ENCODE results near the gene PLPP3. TPM values are rescaled to one million over a fixed set of nuclear protein-coding genes. Genes with fewer than 3 reads are reported as not detected.

Gene PLPP3
- total RNA-seq, 4 donors from 2014 or later, result 76.3 to 315 (median 140) TPM

GRCh38 chr1:56526571-56527174 is 52.7 kb downstream of the PLPP3 start:
- Histone ChIP-seq H3K9me3 (no peaks in the 10 kb centered on the region), H3K27ac (peak overlapping the region in 1 of 2 donors; percentile 58), H3K27me3 (no peaks in the 10 kb centered on the region), H3K4me3 (no peak overlapping the region), H3K36me3 (peaks cover 0 to 2% of the 10 kb centered on the region in 2 donors), H3K4me1 (peaks cover 8 to 10% of the 10 kb centered on the region in 2 donors)
- DNase-seq, result no peak
- TF ChIP-seq POLR2A (IDR thresholded peaks at IDR 0.05) (no peak), CTCF (IDR thresholded peaks at IDR 0.05) (no peak)
- intact Hi-C loops (cut with DNase I; ENCODE audit: low total_unique reads), result no loop called here

GRCh38 chr1:56525489-56526041 is 53.8 kb downstream of the PLPP3 start:
- Histone ChIP-seq H3K4me3 (no peak overlapping the region), H3K36me3 (peaks cover 0 to 2% of the 10 kb centered on the region in 2 donors), H3K4me1 (peaks cover 8 to 10% of the 10 kb centered on the region in 2 donors), H3K27ac (no peak overlapping the region), H3K9me3 (no peaks in the 10 kb centered on the region), H3K27me3 (no peaks in the 10 kb centered on the region)
- DNase-seq, result no peak
- TF ChIP-seq POLR2A (IDR thresholded peaks at IDR 0.05) (no peak), CTCF (IDR thresholded peaks at IDR 0.05) (no peak)
- intact Hi-C loops (cut with DNase I; ENCODE audit: low total_unique reads), result no loop called here

- peaks cover 0 to 2% of the 10 kb centered on the region in 2 donors for H3K36me3 ChIP-seq
- H3K4me1 ChIP-seq, result peaks cover 7 to 10% of the 10 kb centered on the region in 2 donors
- H3K9me3 ChIP-seq, result no peaks in the 10 kb centered on the region
- intact Hi-C loops (cut with DNase I; ENCODE audit: low total_unique reads), result no loop called here
- H3K27ac ChIP-seq, result no peak overlapping the region
- H3K4me3 ChIP-seq, result no peak overlapping the region
- DNase-seq, result no peak
- no peaks in the 10 kb centered on the region for H3K27me3 ChIP-seq
- no peak for TF ChIP-seq POLR2A (IDR thresholded peaks at IDR 0.05)
These were observed 55.1 kb downstream of the PLPP3 start for GRCh38 chr1:56524263-56524662.

- H3K36me3 ChIP-seq, result peaks cover 0 to 2% of the 10 kb centered on the region in 2 donors
- H3K27ac ChIP-seq, result no peak overlapping the region
- no peaks in the 10 kb centered on the region for H3K4me1 ChIP-seq
- H3K4me3 ChIP-seq, result no peak overlapping the region
- TF ChIP-seq POLR2A (IDR thresholded peaks at IDR 0.05) (no peak), CTCF (IDR thresholded peaks at IDR 0.05) (no peak)
- DNase-seq, result no peak
- no peaks in the 10 kb centered on the region for H3K27me3 ChIP-seq
- no peaks in the 10 kb centered on the region for H3K9me3 ChIP-seq
- intact Hi-C loops (cut with DNase I; ENCODE audit: low total_unique reads), result no loop called here
These were observed 56.7 kb downstream of the PLPP3 start for GRCh38 chr1:56522680-56523079.

- H3K27me3 ChIP-seq, result no peaks in the 10 kb centered on the region
- no peaks in the 10 kb centered on the region for H3K9me3 ChIP-seq
- H3K4me3 ChIP-seq, result no peak overlapping the region
- H3K27ac ChIP-seq, result no peak overlapping the region
- H3K4me1 ChIP-seq, result no peaks in the 10 kb centered on the region
- no peak for DNase-seq
- no peak for TF ChIP-seq CTCF (IDR thresholded peaks at IDR 0.05)
- H3K36me3 ChIP-seq, result peaks cover 0 to 2% of the 10 kb centered on the region in 2 donors
- intact Hi-C loops (cut with DNase I; ENCODE audit: low total_unique reads), result no loop called here
These were observed 59.3 kb downstream of the PLPP3 start for GRCh38 chr1:56520016-56520601.

Data from uterus (tissue), 4 donors.